Mucosa of descending colon (tissue), 3 donors: ENCODE results near the gene RAPGEF6. TPM values are rescaled to one million over a fixed set of nuclear protein-coding genes. Genes with fewer than 3 reads are reported as not detected.

Source experiments
- ATAC-seq: fragments of 200-7000 bp; cut with Tn5 transposase; one replicate; pipeline ENCODE4 v1.9.1; 2020; ENCODE audit warnings: mild to moderate bottlenecking, moderate library complexity
- DNase-seq, 3 donors: peaks; one replicate each; pipeline ENCODE4 v3.0.0-alpha.2; 2020
- H3K36me3 ChIP-seq: fragments of 200-600 bp; one replicate; pipeline ENCODE4 v1.8.0; 2021; ENCODE audit warnings: low read depth, mild to moderate bottlenecking
- H3K4me1 ChIP-seq: fragments of 200-600 bp; one replicate; pipeline ENCODE4 v1.8.0; 2021; ENCODE audit warnings: low read depth, mild to moderate bottlenecking
- H3K4me3 ChIP-seq: fragments of 200-600 bp; one replicate; pipeline ENCODE4 v1.8.0; 2021; ENCODE audit warnings: mild to moderate bottlenecking
- H3K9me3 ChIP-seq: fragments of 200-600 bp; one replicate; pipeline ENCODE4 v1.8.0; 2021; ENCODE audit warnings: mild to moderate bottlenecking
- CTCF ChIP-seq: fragments of 200-600 bp; IDR thresholded peaks from one replicate; pipeline ENCODE4 v1.8.0; 2022; ENCODE audit warnings: antibody characterized with exemption, mild to moderate bottlenecking
- intact Hi-C, 2 donors: fragments of 100-400 bp; cut with DNase I in 1 of 2; cut with micrococcal nuclease in 1 of 2; formaldehyde crosslinking; loops; one replicate each; pipeline versions ENCODE4 v1.11.0 to v1.11.1; 2022; cut with DNase I, micrococcal nuclease
- total RNA-seq, 3 donors: library from RNA; stranded (reverse); fragmentation: NEBNext Ultra II Directional in 2 of 3; extraction: Animal tissue kit (Norgen Biotek cat#: 25700) in 2 of 3; gene quantifications; one replicate each; pipeline versions ENCODE4 v1.2.1 to v1.2.4, GENCODE V29; 2021 to 2023
- donor health status: DM: no; HTN: no; CAD: no; lungs with moderate emphysema.
- donor health status: DM: no; HTN: no; CAD: no.
- donor health status: DM: no; HTN: yes; CAD: no.

The RAPGEF6 gene
- total RNA-seq, 3 donors from 2014 or later = 21.4 to 22.1 (median 21.5) TPM

GRCh38 chr5:131475541-131475941 lies 159.5 kb downstream of the RAPGEF6 start:
- intact Hi-C loops = no loop called here

GRCh38 chr5:131473731-131474130 lies 161.3 kb downstream of the RAPGEF6 start:
- DNase-seq = no peak
- no peak overlapping the region for H3K4me3 ChIP-seq
- H3K36me3 ChIP-seq = no peaks in the 10 kb centered on the region
- H3K9me3 ChIP-seq = no peaks in the 10 kb centered on the region
- H3K4me1 ChIP-seq = no peaks in the 10 kb centered on the region
- no peak for ATAC-seq
- TF ChIP-seq CTCF = no peak
- intact Hi-C loops = no loop called here

More at GRCh38 chr5:131475541-131475941, 159.5 kb downstream of the RAPGEF6 start:
- ATAC-seq = no peak
- H3K36me3 ChIP-seq = no peaks in the 10 kb centered on the region
- no peaks in the 10 kb centered on the region for H3K9me3 ChIP-seq
- no peak overlapping the region for H3K4me3 ChIP-seq
- TF ChIP-seq CTCF = no peak
- no peak for DNase-seq
- H3K4me1 ChIP-seq = no peaks in the 10 kb centered on the region

GRCh38 chr5:131466171-131466766 lies 168.8 kb downstream of the RAPGEF6 start:
- no peak for ATAC-seq
- intact Hi-C loops = no loop called here

GRCh38 chr5:131463656-131464055 lies 171.4 kb downstream of the RAPGEF6 start:
- ATAC-seq (no peak), DNase-seq (no peak)
- H3K36me3 ChIP-seq = no peaks in the 10 kb centered on the region
- no peaks in the 10 kb centered on the region for H3K4me1 ChIP-seq
- no peaks in the 10 kb centered on the region for H3K9me3 ChIP-seq
- TF ChIP-seq CTCF = no peak
- no peak overlapping the region for H3K4me3 ChIP-seq
- intact Hi-C loops = no loop called here

More at GRCh38 chr5:131466171-131466766, 168.8 kb downstream of the RAPGEF6 start:
- no peak for DNase-seq
- Histone ChIP-seq H3K4me3 (no peak overlapping the region), H3K9me3 (no peaks in the 10 kb centered on the region), H3K4me1 (no peaks in the 10 kb centered on the region), H3K36me3 (no peaks in the 10 kb centered on the region)
- TF ChIP-seq CTCF = no peak

- intact Hi-C loops = no loop called here
- Histone ChIP-seq H3K4me1 (no peaks in the 10 kb centered on the region), H3K9me3 (no peaks in the 10 kb centered on the region), H3K36me3 (no peaks in the 10 kb centered on the region), H3K4me3 (no peak overlapping the region)
- ATAC-seq (no peak), DNase-seq (no peak)
- no peak for TF ChIP-seq CTCF
Measured at GRCh38 chr5:131462454-131462853, 172.6 kb downstream of the RAPGEF6 start.

- Histone ChIP-seq H3K4me3 (no peak overlapping the region), H3K4me1 (no peaks in the 10 kb centered on the region), H3K9me3 (no peaks in the 10 kb centered on the region), H3K36me3 (no peaks in the 10 kb centered on the region)
- no peak for DNase-seq
- intact Hi-C loops = no loop called here
- no peak for ATAC-seq
- no peak for TF ChIP-seq CTCF
Measured at GRCh38 chr5:131461742-131462141, 173.3 kb downstream of the RAPGEF6 start.
